GM12878 (cell line): ENCODE measurements around the gene REV3L. TPM values are rescaled to one million over a fixed set of nuclear protein-coding genes. Genes with fewer than 3 reads are reported as not detected.

Source experiments
- ATAC-seq: fragments of 200-7000 bp; cut with Tn5 transposase; 3 replicates; pipeline ENCODE4 v1.9.1; 2020; ENCODE audit warnings: mild to moderate bottlenecking, moderate library complexity
- BruUV-seq: library from RNA; stranded (reverse); fragments of 400-500 nt; replicated peaks from 2 replicates; lab custom pipeline; 2021; lab: Mats Ljungman, UMichigan
- CTCF ChIA-PET: fragments of 300-600 bp; sonication (Branson Sonifier 250); formaldehyde crosslinking; extraction: SDS; loops from one replicate; lab custom pipeline; 2021; ENCODE audit warnings: inconsistent platforms; lab: Yijun Ruan, JAX
- POLR2A ChIA-PET: fragments of 350-600 bp; formaldehyde crosslinking; extraction: SDS; loops from one replicate; lab custom pipeline; 2021; ENCODE audit warnings: inconsistent platforms; lab: Charles Lee
- RAD21 ChIA-PET: fragments of 300-600 bp; sonication (Branson Sonifier 250); formaldehyde crosslinking; loops from one replicate; lab custom pipeline; 2023; ENCODE audit warnings: antibody characterized with exemption; ENCODE audit not compliant: unreplicated experiment; lab: Charles Lee
- SMC1A ChIA-PET: fragments of 300-600 bp; sonication (Branson Sonifier 250); formaldehyde crosslinking; loops from one replicate; lab custom pipeline; 2023; ENCODE audit not compliant: unreplicated experiment, uncharacterized antibody; lab: Charles Lee
- DNase-seq: peaks from one replicate; pipeline ENCODE4 v3.0.0-alpha.2; 2011; ENCODE audit warnings: low read depth, low spot score
- FAIRE-seq: peaks from 3 replicates; lab custom pipeline; 2011; peaks lifted over from hg19 to GRCh38; lab: Jason Lieb, UNC
- H2AFZ ChIP-seq: 2 replicates; pipeline ENCODE4 v1.6.0; 2011; ENCODE audit warnings: low read depth, low read length, control low read depth; ENCODE audit not compliant: control insufficient read depth
- H3K27ac ChIP-seq: 2 replicates; pipeline ENCODE4 v1.5.1; 2011; ENCODE audit warnings: control low read depth; ENCODE audit not compliant: control insufficient read depth, insufficient read depth
- H3K27me3 ChIP-seq, 2 experiments: replicated peaks in 1 of 2; 2 replicates each; pipeline versions ENCODE4 v1.6.0 to v1.6.1; 2011; ENCODE audit warnings: low read length in 1 of 2; ENCODE audit not compliant: control insufficient read depth in 2 of 2, insufficient read depth in 2 of 2
- H3K36me3 ChIP-seq, 2 experiments: 2 replicates each; pipeline ENCODE4 v1.5.1; 2011; ENCODE audit warnings: low read length in 1 of 2; ENCODE audit not compliant: control insufficient read depth in 2 of 2, insufficient read depth in 2 of 2
- H3K4me1 ChIP-seq: 2 replicates; pipeline ENCODE4 v1.6.1; 2011; ENCODE audit warnings: mild to moderate bottlenecking, low read length, moderate library complexity, mixed read lengths; ENCODE audit not compliant: control insufficient read depth, insufficient read depth
- H3K4me2 ChIP-seq: 2 replicates; pipeline ENCODE4 v1.6.0; 2011; ENCODE audit warnings: control low read depth; ENCODE audit not compliant: control insufficient read depth, insufficient read depth
- H3K4me3 ChIP-seq: fragments of 200-600 bp; sonication (generic); 2 replicates; pipeline ENCODE4 v1.5.1; 2016
- H3K79me2 ChIP-seq: 2 replicates; pipeline ENCODE4 v1.6.0; 2011; ENCODE audit warnings: low read length; ENCODE audit not compliant: control insufficient read depth, insufficient read depth
- H3K9ac ChIP-seq: 2 replicates; pipeline ENCODE4 v1.8.0; 2011; ENCODE audit warnings: low read length, control low read depth, mixed read lengths; ENCODE audit not compliant: control insufficient read depth, insufficient read depth
- H3K9me3 ChIP-seq: replicated peaks from 3 replicates; pipeline ENCODE4 v1.5.1; 2011; ENCODE audit warnings: mild to moderate bottlenecking, low read length; ENCODE audit not compliant: control insufficient read depth, insufficient read depth
- H4K20me1 ChIP-seq: 2 replicates; pipeline ENCODE4 v1.6.0; 2011; ENCODE audit not compliant: control insufficient read depth, insufficient read depth
- ATF7 ChIP-seq: fragments of 450-650 bp; IDR thresholded peaks from 2 replicates; pipeline ENCODE4 v1.6.1; 2016; ENCODE audit warnings: low read depth, mild to moderate bottlenecking
- BHLHE40 ChIP-seq, 2 experiments: fragments of 450-650 bp in 1 of 2; IDR thresholded peaks; 2 replicates each; pipeline ENCODE4 v1.6.1; 2011 to 2017; ENCODE audit warnings: low read depth in 2 of 2, borderline replicate concordance in 1 of 2, improper control_type of control experiment in 1 of 2, low read length in 1 of 2, mild to moderate bottlenecking in 1 of 2
- CBX3 ChIP-seq: fragments of 200-600 bp; sonication (generic); IDR thresholded peaks from 2 replicates; pipeline ENCODE4 v1.6.1; 2016; ENCODE audit warnings: low read depth, borderline replicate concordance
- E4F1 ChIP-seq: fragments of 450-650 bp; IDR thresholded peaks from 2 replicates; pipeline ENCODE4 v1.6.1; 2018; ENCODE audit warnings: borderline replicate concordance, mild to moderate bottlenecking; ENCODE audit not compliant: partially characterized antibody
- EED ChIP-seq: sonication (generic); IDR thresholded peaks from 2 replicates; pipeline ENCODE4 v1.6.1; 2016; ENCODE audit warnings: antibody characterized with exemption, low read depth
- ESRRA ChIP-seq: IDR thresholded peaks from 2 replicates; pipeline ENCODE4 v1.6.1; 2012; ENCODE audit warnings: mild to moderate bottlenecking, low read length, improper control_type of control experiment
- EZH2 ChIP-seq: IDR thresholded peaks from 2 replicates; pipeline ENCODE4 v1.6.1; 2012; ENCODE audit warnings: low read depth, mild to moderate bottlenecking, control low read depth, inconsistent platforms, low read length, borderline replicate concordance; ENCODE audit not compliant: control insufficient read depth
- GABPA ChIP-seq: IDR thresholded peaks from 2 replicates; pipeline ENCODE4 v1.6.1; 2014; ENCODE audit warnings: antibody characterized with exemption, low read depth, mild to moderate bottlenecking, inconsistent platforms
- MXI1 ChIP-seq: fragments of 150-350 bp; IDR thresholded peaks from 2 replicates; pipeline ENCODE4 v1.6.1; 2011; ENCODE audit warnings: low read depth, mild to moderate bottlenecking, inconsistent platforms, low read length, improper control_type of control experiment
- SMAD5 ChIP-seq: IDR thresholded peaks from 2 replicates; pipeline ENCODE4 v1.6.1; 2016; ENCODE audit warnings: antibody characterized with exemption, low read depth
- TBL1XR1 ChIP-seq: IDR thresholded peaks from 2 replicates; pipeline ENCODE4 v1.6.1; 2012; ENCODE audit warnings: low read depth, low read length, improper control_type of control experiment
- TCF3 ChIP-seq: IDR thresholded peaks from 2 replicates; pipeline ENCODE4 v1.6.1; 2012; ENCODE audit warnings: low read depth, mild to moderate bottlenecking, low read length, borderline replicate concordance; ENCODE audit not compliant: insufficient read depth
- ZNF622 ChIP-seq: fragments of 450-650 bp; IDR thresholded peaks from 2 replicates; pipeline ENCODE4 v1.6.1; 2017; ENCODE audit warnings: mild to moderate bottlenecking, inconsistent platforms
- WGBS: methylation state at CpG from one replicate; pipeline ENCODE4 v1.1.6; 2016; ENCODE audit warnings: low lambda C conversion rate; ENCODE audit not compliant: insufficient replicate concordance, insufficient coverage; ENCODE audit errors: missing lambda C conversion rate; 5-methylcytosine and 5-hydroxymethylcytosine counted together
- in situ Hi-C: fragments of 300-500 bp; cut with MboI; formaldehyde crosslinking; loops from 9 replicates; pipeline ENCODE4 v1.14.3; 2018; ENCODE audit warnings: mixed read lengths
- intact Hi-C: fragments of 100-400 bp; cut with micrococcal nuclease; formaldehyde crosslinking; loops from one replicate; pipeline ENCODE4 v1.14.2; 2022; ENCODE audit not compliant: unreplicated experiment
- polyA plus RNA-seq, 11 experiments: library from polyadenylated mRNA; depleted of rRNA in 4 of 11; unstranded in 6 of 11; stranded (reverse) in 5 of 11; fragments of >200 nt; fragmentation: Nextera tagmentation in 4 of 11; fragmentation: Illumina TruSeq in 1 of 11; extraction: Ambion mirVana in 4 of 11; extraction: Trizol in 1 of 11; gene quantifications; 1 replicate in 1 of 11; 2 replicates in 10 of 11; pipeline versions ENCODE4 v1.2.1 to v1.2.3, GENCODE V29; 2011 to 2016; ENCODE audit warnings: inconsistent platforms in 2 of 11, missing spikeins in 2 of 11, low read depth in 1 of 11
- total RNA-seq, 4 experiments: library from RNA; depleted of rRNA in 3 of 4; stranded (reverse); fragments of >200 nt in 3 of 4; fragmentation: Illumina TruSeq in 1 of 4; extraction: Trizol in 1 of 4; gene quantifications; 2 replicates each; pipeline versions ENCODE4 v1.2.1 to v1.2.3, GENCODE V29; 2013 to 2021
- TF ChIP-seq, protein P1 (sequence below): fragments of 450-650 bp; IDR thresholded peaks from 2 replicates; pipeline ENCODE4 v1.6.1; 2016; ENCODE audit warnings: mild to moderate bottlenecking, moderate library complexity, borderline replicate concordance
- TF ChIP-seq, protein P2 (sequence below): fragments of 450-650 bp; IDR thresholded peaks from 2 replicates; pipeline ENCODE4 v1.6.1; 2016; ENCODE audit warnings: mild to moderate bottlenecking

Gene REV3L
- total and polyA plus RNA-seq, 10 of the 15 experiments (the other 5 are each of a cell fraction or from before 2014, with no cell fraction given) = 7.6 to 33.6 (median 21.5) TPM

DNA sequence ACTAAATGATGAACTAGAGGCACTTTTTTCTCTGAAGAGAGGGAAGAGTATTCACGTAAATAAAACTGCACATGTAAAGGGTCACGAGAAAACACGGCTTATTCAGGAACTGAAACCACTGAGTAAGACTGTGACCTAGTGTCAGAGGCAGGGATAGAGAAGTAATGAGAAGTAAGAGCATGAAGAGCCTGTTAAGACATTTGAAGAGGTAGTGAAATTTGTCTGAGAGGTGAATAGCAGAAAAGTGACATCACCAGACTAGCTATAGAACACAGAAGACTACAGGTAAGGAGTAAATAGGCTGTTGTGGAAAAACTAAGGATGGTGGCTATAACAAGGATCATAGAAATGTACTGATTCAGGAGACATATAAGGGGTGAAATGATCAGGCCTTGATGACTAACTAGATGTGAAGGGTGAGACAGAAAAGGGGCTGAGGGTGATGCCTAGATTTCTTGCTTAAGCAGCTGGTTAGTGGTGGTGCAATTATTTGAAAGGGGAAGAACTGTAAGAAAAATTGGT lies 76.8 kb downstream of the REV3L start:
- POLR2A ChIA-PET = interaction anchor here (0.5 to 4.1 kb wide), 4 partner anchors 15 to 80 kb away, joined by 3 to 15 read pairs (median 6); no protein-coding TSS in a partner anchor
- RAD21 ChIA-PET = interaction anchor here (0.7 to 5.4 kb wide), 6 partner anchors 8 to 147 kb away, joined by 3 to 62 read pairs (median 5); a partner anchor contains a TSS
- peak overlapping the region; percentile 50 for H3K4me2 ChIP-seq
- H3K79me2 ChIP-seq = peaks cover 3% of the 10 kb centered on the region
- 2% methylated on average over 3 of the region's 3 CpGs for WGBS
- SMC1A ChIA-PET = interaction anchor here (0.8 to 5.4 kb wide), 12 partner anchors 11 to 147 kb away, joined by 3 to 49 read pairs (median 3); a partner anchor contains a TSS
- no peak overlapping the region for H3K9ac ChIP-seq
- no peaks in the 10 kb centered on the region for H3K27me3 ChIP-seq
- H3K4me3 ChIP-seq = no peak overlapping the region
- H3K27ac ChIP-seq = peak overlapping the region; percentile 59
- FAIRE-seq (peak; percentile 91), DNase-seq (peak; percentile 96), ATAC-seq (peak; percentile 94)
- in situ Hi-C loops = no loop called here
- intact Hi-C loops = loop anchor here (1.0 to 5.0 kb wide), 2 partner anchors 71 to 147 kb away; a partner anchor contains a TSS
- H3K9me3 ChIP-seq = peaks cover 9% of the 10 kb centered on the region; the same call in 2 of the 3 replicates
- H3K36me3 ChIP-seq = peaks cover 2 to 24% of the 10 kb centered on the region in 2 experiments
- H2AFZ ChIP-seq = no peak overlapping the region
- H3K4me1 ChIP-seq = peaks cover 28% of the 10 kb centered on the region
- no peaks in the 10 kb centered on the region for H4K20me1 ChIP-seq
- CTCF ChIA-PET = interaction anchor here (0.6 to 1.3 kb wide), 5 partner anchors 9 to 147 kb away, joined by 3 to 9 read pairs (median 4); a partner anchor contains a TSS
- no TSS peak for BruUV-seq
- TF ChIP-seq, protein P1, sequence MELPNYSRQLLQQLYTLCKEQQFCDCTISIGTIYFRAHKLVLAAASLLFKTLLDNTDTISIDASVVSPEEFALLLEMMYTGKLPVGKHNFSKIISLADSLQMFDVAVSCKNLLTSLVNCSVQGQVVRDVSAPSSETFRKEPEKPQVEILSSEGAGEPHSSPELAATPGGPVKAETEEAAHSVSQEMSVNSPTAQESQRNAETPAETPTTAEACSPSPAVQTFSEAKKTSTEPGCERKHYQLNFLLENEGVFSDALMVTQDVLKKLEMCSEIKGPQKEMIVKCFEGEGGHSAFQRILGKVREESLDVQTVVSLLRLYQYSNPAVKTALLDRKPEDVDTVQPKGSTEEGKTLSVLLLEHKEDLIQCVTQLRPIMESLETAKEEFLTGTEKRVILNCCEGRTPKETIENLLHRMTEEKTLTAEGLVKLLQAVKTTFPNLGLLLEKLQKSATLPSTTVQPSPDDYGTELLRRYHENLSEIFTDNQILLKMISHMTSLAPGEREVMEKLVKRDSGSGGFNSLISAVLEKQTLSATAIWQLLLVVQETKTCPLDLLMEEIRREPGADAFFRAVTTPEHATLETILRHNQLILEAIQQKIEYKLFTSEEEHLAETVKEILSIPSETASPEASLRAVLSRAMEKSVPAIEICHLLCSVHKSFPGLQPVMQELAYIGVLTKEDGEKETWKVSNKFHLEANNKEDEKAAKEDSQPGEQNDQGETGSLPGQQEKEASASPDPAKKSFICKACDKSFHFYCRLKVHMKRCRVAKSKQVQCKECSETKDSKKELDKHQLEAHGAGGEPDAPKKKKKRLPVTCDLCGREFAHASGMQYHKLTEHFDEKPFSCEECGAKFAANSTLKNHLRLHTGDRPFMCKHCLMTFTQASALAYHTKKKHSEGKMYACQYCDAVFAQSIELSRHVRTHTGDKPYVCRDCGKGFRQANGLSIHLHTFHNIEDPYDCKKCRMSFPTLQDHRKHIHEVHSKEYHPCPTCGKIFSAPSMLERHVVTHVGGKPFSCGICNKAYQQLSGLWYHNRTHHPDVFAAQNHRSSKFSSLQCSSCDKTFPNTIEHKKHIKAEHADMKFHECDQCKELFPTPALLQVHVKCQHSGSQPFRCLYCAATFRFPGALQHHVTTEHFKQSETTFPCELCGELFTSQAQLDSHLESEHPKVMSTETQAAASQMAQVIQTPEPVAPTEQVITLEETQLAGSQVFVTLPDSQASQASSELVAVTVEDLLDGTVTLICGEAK = no peak
- TF ChIP-seq CBX3 (no peak), E4F1 (no peak), SMAD5 (no peak), EZH2 (no peak), TBL1XR1 (no peak), BHLHE40 (IDR thresholded peaks at IDR 0.05; ENCODE audit: borderline replicate concordance in 1 of 2, low read depth in 2 of 2, low read length in 1 of 2) (peak; percentile 97 to 98), MXI1 (peak; percentile 85; the same call in 1 of the 2 replicates), TCF3 (0 out of 2 replicates have a peak, but pooled peaks have one; percentile 43), ESRRA (no peak), ATF7 (peak; percentile 99), ZNF622 (no peak), GABPA (0 out of 2 replicates have a peak, but pooled peaks have one; percentile 51), EED (peak; percentile 79)
- TF ChIP-seq, protein P2, sequence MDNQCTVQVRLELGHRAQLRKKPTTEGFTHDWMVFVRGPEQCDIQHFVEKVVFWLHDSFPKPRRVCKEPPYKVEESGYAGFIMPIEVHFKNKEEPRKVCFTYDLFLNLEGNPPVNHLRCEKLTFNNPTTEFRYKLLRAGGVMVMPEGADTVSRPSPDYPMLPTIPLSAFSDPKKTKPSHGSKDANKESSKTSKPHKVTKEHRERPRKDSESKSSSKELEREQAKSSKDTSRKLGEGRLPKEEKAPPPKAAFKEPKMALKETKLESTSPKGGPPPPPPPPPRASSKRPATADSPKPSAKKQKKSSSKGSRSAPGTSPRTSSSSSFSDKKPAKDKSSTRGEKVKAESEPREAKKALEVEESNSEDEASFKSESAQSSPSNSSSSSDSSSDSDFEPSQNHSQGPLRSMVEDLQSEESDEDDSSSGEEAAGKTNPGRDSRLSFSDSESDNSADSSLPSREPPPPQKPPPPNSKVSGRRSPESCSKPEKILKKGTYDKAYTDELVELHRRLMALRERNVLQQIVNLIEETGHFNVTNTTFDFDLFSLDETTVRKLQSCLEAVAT = peak; percentile 91
